Tracheal epithelial cell (primary cell): ENCODE measurements around the gene CYP17A1. TPM values are rescaled to one million over a fixed set of nuclear protein-coding genes. Genes with fewer than 3 reads are reported as not detected.

Source experiments
- total RNA-seq: library from RNA; depleted of rRNA; stranded (reverse); fragments of >200 nt; gene quantifications from 2 replicates; pipeline ENCODE4 v1.2.1, GENCODE V29; 2014

The CYP17A1 gene, protein sequence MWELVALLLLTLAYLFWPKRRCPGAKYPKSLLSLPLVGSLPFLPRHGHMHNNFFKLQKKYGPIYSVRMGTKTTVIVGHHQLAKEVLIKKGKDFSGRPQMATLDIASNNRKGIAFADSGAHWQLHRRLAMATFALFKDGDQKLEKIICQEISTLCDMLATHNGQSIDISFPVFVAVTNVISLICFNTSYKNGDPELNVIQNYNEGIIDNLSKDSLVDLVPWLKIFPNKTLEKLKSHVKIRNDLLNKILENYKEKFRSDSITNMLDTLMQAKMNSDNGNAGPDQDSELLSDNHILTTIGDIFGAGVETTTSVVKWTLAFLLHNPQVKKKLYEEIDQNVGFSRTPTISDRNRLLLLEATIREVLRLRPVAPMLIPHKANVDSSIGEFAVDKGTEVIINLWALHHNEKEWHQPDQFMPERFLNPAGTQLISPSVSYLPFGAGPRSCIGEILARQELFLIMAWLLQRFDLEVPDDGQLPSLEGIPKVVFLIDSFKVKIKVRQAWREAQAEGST
- total RNA-seq, result not detected in 2 replicates

DNA sequence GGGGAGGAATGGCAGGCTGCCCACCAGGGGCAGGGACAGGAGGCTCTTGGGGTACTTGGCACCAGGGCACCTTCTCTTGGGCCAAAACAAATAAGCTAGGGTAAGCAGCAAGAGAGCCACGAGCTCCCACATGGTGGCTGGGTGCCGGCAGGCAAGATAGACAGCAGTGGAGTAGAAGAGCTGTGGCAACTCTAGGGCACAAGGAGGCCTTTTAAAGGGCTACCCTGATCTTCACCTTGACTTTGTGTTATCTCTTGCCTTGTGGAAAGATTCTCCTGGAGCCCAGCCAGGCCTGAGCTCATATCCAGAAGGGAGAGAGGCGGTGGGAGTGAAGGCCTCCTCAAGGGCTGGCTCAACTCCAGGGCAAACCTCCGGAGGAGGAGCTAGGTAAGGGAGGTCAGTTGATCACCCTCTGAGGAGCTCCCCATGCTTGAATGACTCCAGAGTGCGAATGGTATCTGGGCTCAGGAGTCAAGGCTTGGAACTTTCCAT, at the start of gene CYP17A1:
CYP17A1 (minus strand) TSS at position 184 of the 492 bp plus-strand sequence; CDS start at position 132, 52 bp downstream.

DNA sequence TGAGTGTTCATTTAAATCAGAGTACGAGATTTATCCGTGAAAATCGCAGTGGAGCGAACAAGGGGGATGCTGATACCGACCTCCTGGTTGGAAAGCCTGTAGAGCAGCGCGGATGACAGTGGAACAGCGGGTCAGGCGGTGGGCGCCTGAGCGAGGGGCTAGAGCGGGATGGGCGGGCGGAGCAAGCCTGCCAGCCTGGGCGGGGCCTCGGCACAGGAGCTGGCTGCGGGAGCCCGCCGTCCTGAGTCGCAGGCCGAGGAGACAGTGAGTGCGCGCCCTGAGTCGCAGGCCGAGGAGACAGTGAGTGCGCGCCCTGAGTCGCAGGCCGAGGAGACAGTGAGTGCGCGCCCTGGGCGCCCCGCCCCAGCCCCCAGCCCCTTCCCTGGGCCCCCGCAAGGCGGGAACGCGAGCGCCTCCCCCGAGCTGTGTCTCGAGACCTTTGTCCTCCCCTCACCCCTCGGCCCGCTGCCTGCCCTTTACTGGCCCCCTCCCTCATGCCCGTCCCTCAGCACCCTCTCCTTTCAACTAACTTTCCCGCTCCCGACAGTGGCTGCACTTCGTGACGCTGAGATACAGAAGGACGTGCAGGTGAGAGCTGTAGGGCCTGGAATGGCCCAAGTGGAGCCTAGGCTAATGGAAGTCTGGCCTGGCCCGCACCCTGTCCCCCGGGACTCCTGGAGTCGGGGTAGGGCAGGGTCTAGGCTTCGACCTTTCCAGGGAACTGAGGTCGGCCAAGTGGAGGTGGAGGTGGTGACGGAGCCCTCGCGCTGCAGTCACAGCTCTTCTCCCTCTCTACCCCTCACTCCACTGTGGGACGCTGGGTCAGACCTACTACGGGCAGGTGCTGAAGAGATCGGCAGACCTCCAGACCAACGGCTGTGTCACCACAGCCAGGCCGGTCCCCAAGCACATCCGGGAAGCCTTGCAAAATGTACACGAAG, 32.3 kb upstream of the CYP17A1 start, which contains the start of gene AS3MT:
AS3MT (plus strand) TSS at position 213 of the 941 bp plus-strand sequence; CDS start at position 336, 123 bp downstream.

Other genes with a start within 250 kb of the CYP17A1 start
- gene TRIM8, start 192.9 kb downstream of the CYP17A1 start, total RNA-seq, result 37.6 and 46.7 TPM in 2 replicates
- 3.8 and 4.6 TPM in 2 replicates for gene ARL3, start 123.0 kb downstream of the CYP17A1 start, total RNA-seq
- gene SFXN2, start 122.8 kb downstream of the CYP17A1 start, total RNA-seq, result 1.9 and 3.4 TPM in 2 replicates
- 34.0 and 43.9 TPM in 2 replicates for gene WBP1L, start 93.5 kb downstream of the CYP17A1 start, total RNA-seq
- gene BORCS7, start 16.8 kb upstream of the CYP17A1 start, total RNA-seq, result 7.7 and 11.8 TPM in 2 replicates
- 3.4 and 4.9 TPM in 2 replicates for gene AS3MT, start 32.1 kb upstream of the CYP17A1 start, total RNA-seq
- 3.9 and 5.8 TPM in 2 replicates for gene CNNM2, start 80.9 kb upstream of the CYP17A1 start, total RNA-seq